GM18508 (cell line): ENCODE results near the gene ALPK3.
A peak's percentile ranks its signal among the peaks of the same experiment; 100 is the strongest.

ENCODE experiments used
- ATAC-seq: cut with Tn5 transposase; IDR thresholded peaks from one replicate; pipeline ENCODE4 v1.9.1; 2021; ENCODE audit warnings: moderate number of reproducible peaks; ENCODE audit not compliant: insufficient read depth, unreplicated experiment

ALPK3 gene

DNA sequence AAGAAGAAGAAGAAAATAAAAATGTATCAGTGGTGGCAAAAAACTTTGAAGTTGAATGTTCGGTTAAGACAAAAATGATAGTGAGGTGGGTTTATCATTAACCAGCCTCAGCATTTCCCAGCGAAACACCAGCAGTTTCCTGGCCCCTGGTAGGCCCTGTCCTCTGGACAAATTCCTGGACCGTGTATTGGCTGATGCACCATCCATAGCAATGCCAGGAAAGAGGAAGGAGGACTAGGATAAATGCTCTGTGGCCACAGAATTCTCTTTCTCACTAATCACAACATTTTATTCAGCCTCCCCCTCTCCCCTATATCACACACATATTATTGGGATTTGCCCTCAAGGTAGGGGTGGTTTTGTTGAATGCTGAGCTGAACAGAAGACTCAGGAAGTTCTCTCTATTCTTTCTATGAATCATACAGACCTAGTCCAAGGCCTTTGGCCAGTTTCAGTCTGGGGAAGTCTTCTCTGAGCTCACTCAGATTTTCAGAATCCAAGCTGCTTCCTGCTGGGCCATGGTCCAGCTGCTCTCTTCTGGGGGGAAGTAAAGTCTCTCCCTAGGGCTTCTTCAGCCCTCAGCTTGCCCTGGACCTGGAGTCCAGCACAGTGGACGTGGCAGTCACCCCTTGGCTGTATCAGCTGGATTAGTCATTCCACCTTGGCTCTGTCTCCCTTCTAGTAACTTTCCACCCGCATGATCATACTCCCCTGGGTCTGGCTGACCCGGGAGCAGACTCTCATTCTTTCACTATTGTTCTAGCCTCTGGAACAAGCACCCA is 94.9 kb downstream of the ALPK3 start:
- no peak for ATAC-seq

DNA sequence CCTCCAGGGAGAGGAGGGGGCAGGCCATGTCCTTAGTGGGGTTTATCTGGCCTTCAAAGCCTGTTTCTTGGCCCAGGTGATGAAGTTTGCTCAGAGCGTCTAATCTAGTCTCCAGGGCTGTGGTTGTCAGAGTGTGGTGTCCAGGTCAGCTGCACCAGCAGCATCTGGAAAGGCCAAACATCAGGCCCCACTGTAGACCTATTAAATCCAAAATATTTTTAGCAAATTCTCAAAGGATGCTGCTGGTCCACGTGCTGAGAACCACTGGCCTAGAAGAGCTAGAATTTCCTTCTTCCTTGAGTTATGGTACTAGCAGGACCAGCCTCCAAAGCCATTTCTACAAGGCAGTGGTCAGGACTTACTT is 96.2 kb downstream of the ALPK3 start:
- ATAC-seq = no peak

DNA sequence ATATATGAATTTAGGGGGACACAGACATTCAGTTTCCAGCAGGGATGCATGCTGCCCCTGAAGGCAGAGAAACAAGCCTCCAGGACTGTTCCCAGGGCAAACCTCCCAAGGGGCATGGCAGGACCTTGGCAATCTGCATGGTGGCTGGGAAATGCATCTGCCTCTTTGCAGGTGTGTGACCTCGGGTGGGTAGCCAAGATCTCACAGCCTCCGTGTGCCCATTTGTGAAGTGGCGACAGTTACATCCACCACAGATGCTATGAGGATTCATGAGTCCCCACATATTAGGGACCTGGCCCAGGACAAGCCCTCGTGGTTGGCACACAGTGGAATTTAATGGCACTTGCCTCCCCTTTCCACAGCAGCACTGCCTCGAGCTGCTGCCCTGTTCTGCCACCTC is 97.2 kb downstream of the ALPK3 start:
- no peak for ATAC-seq

DNA sequence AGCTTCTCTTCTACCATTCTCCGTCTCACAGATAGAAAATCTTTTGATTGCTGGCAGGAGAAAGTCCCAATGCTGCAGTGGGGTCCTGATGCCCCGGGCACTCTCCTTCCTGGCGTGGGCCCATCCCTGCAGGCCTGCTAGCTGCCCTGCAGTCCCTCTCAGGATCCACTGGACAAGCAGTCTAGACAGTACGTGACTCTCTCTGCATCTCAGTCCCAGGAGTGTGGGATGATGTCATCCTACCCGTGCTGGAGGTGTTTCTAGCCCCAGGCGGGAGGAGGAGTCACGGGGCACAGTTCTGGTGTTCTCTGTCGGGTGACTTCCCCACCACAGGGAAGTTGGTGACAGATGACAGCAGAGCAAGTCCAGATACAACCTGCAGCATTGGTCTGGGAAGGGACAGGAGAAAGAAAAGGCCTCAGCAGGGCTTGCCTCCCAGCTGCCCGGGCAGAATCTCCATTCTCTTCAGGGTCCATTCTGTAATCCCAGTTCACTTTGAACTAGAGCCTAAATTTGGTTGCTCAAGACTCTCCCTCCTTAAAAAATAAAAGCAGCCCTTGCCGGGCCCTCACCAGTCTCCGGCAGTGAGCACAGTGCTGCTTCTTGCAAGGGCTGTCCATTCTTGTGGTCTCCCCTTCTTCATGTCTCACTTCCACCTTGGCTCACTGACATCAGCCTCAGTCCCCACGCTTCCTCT is 97.9 kb downstream of the ALPK3 start:
- ATAC-seq = peak; percentile 95

DNA sequence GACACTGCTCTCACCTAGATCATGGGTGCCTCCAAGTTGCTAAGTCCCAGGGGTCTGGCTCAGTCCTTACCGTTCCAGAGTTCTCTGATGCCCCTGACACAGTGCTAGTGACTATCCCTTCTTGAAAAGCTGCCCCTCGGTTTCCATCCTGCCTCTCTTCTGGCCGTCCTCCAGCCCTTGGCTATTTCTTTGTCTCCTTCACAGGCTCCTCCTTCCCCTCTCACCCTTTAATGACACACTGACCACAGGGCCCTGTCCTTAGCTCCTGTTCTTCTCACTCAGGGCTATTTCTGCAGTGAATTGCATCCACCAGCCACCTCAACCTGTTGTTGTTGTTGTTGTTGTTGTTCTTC is 98.4 kb downstream of the ALPK3 start:
- no peak for ATAC-seq

DNA sequence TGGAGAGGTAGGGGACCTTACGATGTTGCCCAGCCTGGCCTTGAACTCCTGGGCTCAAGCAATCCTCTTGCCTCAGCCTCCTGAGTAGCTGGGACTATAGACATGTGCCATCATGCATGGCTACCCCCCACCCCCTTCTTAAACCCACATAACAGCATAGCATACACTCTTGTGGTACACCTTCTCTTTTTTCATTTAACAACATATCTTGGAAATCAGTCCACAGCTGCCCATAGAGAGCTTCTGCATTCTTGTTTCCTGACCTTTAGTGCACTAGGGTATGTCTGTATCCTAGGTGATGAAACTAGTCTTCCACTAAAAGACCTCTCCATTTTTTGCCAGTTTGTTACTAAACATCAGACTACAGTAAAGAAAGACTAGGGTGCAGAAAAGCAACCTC is 100.3 kb downstream of the ALPK3 start:
- no peak for ATAC-seq

DNA sequence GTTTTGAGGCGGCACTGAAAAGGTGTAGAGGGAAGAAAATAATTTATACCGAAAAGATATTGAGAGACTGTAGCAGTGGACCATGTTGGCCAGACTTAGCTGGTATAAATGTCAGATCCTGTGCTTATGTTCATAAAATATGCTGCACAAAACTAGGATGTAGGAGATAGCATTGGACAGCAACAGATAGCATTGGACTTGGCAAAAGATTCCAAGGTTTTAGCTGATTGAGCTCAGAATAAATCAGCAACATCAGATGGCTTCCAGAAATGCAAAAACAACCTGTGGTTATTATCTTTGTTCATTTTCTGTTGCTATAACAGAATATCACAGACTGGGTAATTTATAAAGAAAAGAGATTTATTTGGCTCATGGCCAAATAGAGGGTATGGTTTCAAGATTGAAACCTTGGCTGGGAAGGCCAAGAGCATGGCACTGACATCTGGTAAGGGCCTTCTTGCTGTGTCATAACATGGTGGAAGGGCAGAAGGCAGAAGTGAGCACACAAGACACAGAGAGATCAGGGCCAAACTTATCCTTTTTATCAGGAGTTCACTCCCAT is 102.0 kb downstream of the ALPK3 start:
- ATAC-seq = no peak

DNA sequence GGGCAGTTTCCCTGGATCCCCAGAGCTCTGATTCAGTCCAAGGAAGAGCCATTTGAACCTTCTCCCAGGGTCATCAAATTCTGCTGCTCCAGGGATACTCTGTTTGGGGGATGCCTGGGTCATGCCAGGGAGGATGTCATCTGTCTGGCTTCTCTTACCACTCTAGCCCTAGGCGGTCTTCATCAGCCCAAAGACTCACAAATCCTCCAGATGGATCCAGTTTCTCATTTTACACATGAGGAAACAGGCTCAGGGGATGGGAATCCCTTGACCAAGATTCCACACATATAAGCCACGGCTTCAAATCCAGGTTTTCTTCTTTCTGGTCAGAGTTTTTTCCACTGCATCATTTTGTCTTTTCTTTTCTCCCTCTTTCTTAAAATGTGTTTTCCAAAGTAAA is 104.0 kb downstream of the ALPK3 start:
- no peak for ATAC-seq

DNA sequence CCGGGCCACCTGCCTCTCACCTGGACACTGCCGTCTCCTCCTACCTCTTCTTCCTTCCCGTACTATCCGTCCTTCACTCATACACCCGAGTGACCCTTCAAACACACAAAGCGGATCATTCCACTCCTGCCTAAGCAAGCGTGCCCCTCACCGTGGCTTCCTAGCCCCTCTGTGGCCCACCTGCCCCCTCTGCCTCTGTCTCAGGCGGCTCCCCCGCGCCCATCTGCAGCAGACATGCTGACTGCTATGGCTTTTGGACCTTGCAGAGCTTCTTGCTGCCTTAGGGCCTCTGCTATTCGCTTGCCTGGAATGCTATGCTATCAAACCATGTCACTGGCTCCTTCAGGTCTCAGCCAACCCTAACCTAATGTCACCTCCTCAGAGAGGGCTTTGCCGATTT is 105.4 kb downstream of the ALPK3 start:
- ATAC-seq = no peak
